Measurements from ENCODE around the gene SERGEF. TPM values are rescaled to one million over a fixed set of nuclear protein-coding genes. Genes with fewer than 3 reads are reported as not detected.

Gene SERGEF
- total RNA-seq: 10 to 100 TPM; 14.8 to 25.3 (median 19.8) TPM
- polyA plus RNA-seq: 100 to 1,000 TPM in 1 of 2 donors, 10 to 100 TPM in 1; 19.8 to 105 TPM
- long read RNA-seq, donor 1, partial matches to known transcripts: 1 of 21 reads
- long read RNA-seq, donor 1, other reads (novel, unspliced or antisense): 14 of 21 reads
- long read RNA-seq, donor 2, partial matches to known transcripts: 1 of 14 reads
- long read RNA-seq, donor 2, other reads (novel, unspliced or antisense): 5 of 14 reads
- long read RNA-seq, donor 3, partial matches to known transcripts: 1 of 19 reads
- long read RNA-seq, donor 3, other reads (novel, unspliced or antisense): 13 of 19 reads

GRCh38 chr11:18012906-18013781 is at the start of gene SERGEF:
TSS of gene SERGEF (minus strand) at chr11:18013047. CDS start at chr11:18013010, 37 bp downstream.
- TF ChIP-seq CTCF (IDR thresholded peaks at IDR 0.05): peak in 6 of 9 donors; percentile 4 to 54 (median 20)
- DNase-seq: peak; percentile 86 to 96
- 0 to 1% methylated on average over 66 to 90 of the region's 93 CpGs for WGBS, 2 donors
- no peaks in the 10 kb centered on the region for H3K27me3 ChIP-seq
- peak; percentile 96 to 99 (median 97) for ATAC-seq
- peaks cover 0 to 19% (median 11%) of the 10 kb centered on the region in 9 donors for H3K4me1 ChIP-seq
- no peaks in the 10 kb centered on the region for H3K36me3 ChIP-seq
- peaks cover 0 to 5% (median 0%) of the 10 kb centered on the region in 11 donors for H3K9me3 ChIP-seq
- intact Hi-C loops (cut with DNase I): loop anchor here in 4 of 10 donors (2.0 to 10.0 kb wide), 3 partner anchors 92 to 94 kb away; partner anchors contain the start of gene SAAL1 (in 4 of the 4)
- H3K4me3 ChIP-seq: peak within 1 kb of the TSS; percentile 58 to 96 (median 77)
- peak within 1 kb of the TSS; percentile 3 to 93 (median 79) for H3K27ac ChIP-seq

- H3K4me3 ChIP-seq: no peak overlapping the region
- ATAC-seq: no peak
- no peak for TF ChIP-seq CTCF (IDR thresholded peaks at IDR 0.05)
- no peaks in the 10 kb centered on the region for H3K9me3 ChIP-seq
- WGBS, 2 donors: 65 to 77% methylated on average over 2 of the region's 2 CpGs
- H3K4me1 ChIP-seq: no peaks in the 10 kb centered on the region
- H3K27ac ChIP-seq: no peak overlapping the region
- H3K27me3 ChIP-seq: no peaks in the 10 kb centered on the region
- intact Hi-C loops (cut with DNase I): no loop called here
- DNase-seq: no peak
- H3K36me3 ChIP-seq: no peaks in the 10 kb centered on the region
Measured at GRCh38 chr11:18061351-18061750, 48.5 kb upstream of the SERGEF start.

- no peak for TF ChIP-seq CTCF (IDR thresholded peaks at IDR 0.05)
- no peaks in the 10 kb centered on the region for H3K9me3 ChIP-seq
- 79 to 85% methylated on average over 1 of the region's 1 CpG for WGBS, 2 donors
- H3K36me3 ChIP-seq: no peaks in the 10 kb centered on the region
- no peak for ATAC-seq
- intact Hi-C loops (cut with DNase I): no loop called here
- no peak overlapping the region for H3K4me3 ChIP-seq
- H3K27me3 ChIP-seq: peaks cover 0 to 3% (median 0%) of the 10 kb centered on the region in 7 donors
- no peak for DNase-seq
- no peak overlapping the region for H3K27ac ChIP-seq
- H3K4me1 ChIP-seq: no peaks in the 10 kb centered on the region
Measured at GRCh38 chr11:18056561-18057181, 43.8 kb upstream of the SERGEF start.

- ATAC-seq (no peak), DNase-seq (no peak)
- no peaks in the 10 kb centered on the region for H3K9me3 ChIP-seq
- no peak for TF ChIP-seq CTCF (IDR thresholded peaks at IDR 0.05)
- no peak overlapping the region for H3K4me3 ChIP-seq
- no peaks in the 10 kb centered on the region for H3K36me3 ChIP-seq
- H3K27ac ChIP-seq: no peak overlapping the region
- no peaks in the 10 kb centered on the region for H3K4me1 ChIP-seq
- intact Hi-C loops (cut with DNase I): no loop called here
- 79% methylated on average over 10 of the region's 10 CpGs for WGBS, 2 donors
- peaks cover 0 to 3% (median 0%) of the 10 kb centered on the region in 7 donors for H3K27me3 ChIP-seq
Measured at GRCh38 chr11:18054511-18055103, 41.8 kb upstream of the SERGEF start.

Measured in heart right ventricle (tissue), 16 donors.